Measurements from ENCODE around the gene MYH14. TPM values are rescaled to one million over a fixed set of nuclear protein-coding genes. Genes with fewer than 3 reads are reported as not detected.

Gene MYH14
- polyA plus RNA-seq, 3 donors, result not detected

DNA sequence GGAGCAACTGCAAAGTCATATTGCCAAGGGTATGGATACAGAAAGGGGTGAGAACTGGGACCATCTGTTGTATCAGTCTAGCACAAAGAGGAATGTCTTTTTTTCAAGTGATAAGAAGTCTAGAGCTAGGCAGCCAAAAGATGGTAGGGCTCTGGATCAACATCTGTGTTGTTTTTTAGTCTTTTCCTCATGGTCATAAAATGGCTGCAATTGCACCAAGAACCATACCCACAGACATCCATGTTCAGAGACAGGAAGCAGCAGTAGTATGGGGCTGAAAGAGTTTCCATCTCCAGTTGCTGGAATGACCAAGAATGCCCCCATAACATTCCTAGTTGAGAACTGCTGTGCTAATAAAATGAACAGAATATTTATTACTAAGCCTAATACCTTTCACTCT, 100.1 kb downstream of the MYH14 start:
- Histone ChIP-seq H2AFZ (ENCODE audit: insufficient read depth, low read depth, low read length, poor library complexity, severe bottlenecking) (no peak overlapping the region), H3K4me2 (replicated peaks; ENCODE audit: extremely low read depth, low read length, poor library complexity, severe bottlenecking) (no peak overlapping the region), H3K79me2 (ENCODE audit: insufficient read depth, low read length) (no peaks in the 10 kb centered on the region), H3K27me3 (ENCODE audit: control insufficient read depth in 2 of 2, insufficient read depth in 2 of 2, low read length in 2 of 2) (peaks cover 0 to 4% of the 10 kb centered on the region in 2 donors), H3K4me1 (ENCODE audit: control insufficient read depth in 1 of 2, insufficient read depth in 2 of 2, low read length in 2 of 2) (no peaks in the 10 kb centered on the region), H3K4me3 (replicated peaks in 1 of 3; ENCODE audit: low read depth in 2 of 3, low read length in 3 of 3) (no peak overlapping the region), H3K9ac (ENCODE audit: insufficient read depth, low read length, poor library complexity, severe bottlenecking) (no peak overlapping the region), H4K20me1 (ENCODE audit: insufficient read depth, low read length) (no peaks in the 10 kb centered on the region), H3K36me3 (replicated peaks in 1 of 2; ENCODE audit: control insufficient read depth in 1 of 2, insufficient read depth in 2 of 2, low read length in 2 of 2) (no peaks in the 10 kb centered on the region), H3K9me3 (replicated peaks in 1 of 2; ENCODE audit: control insufficient read depth in 1 of 2, insufficient read depth in 1 of 2, low read length in 2 of 2) (no peaks in the 10 kb centered on the region), H3K27ac (ENCODE audit: low read depth in 1 of 2, low read length in 2 of 2) (no peak overlapping the region)
- no peak overlapping the region for H3K4me3 Mint-ChIP-seq
- TF ChIP-seq, protein P1, sequence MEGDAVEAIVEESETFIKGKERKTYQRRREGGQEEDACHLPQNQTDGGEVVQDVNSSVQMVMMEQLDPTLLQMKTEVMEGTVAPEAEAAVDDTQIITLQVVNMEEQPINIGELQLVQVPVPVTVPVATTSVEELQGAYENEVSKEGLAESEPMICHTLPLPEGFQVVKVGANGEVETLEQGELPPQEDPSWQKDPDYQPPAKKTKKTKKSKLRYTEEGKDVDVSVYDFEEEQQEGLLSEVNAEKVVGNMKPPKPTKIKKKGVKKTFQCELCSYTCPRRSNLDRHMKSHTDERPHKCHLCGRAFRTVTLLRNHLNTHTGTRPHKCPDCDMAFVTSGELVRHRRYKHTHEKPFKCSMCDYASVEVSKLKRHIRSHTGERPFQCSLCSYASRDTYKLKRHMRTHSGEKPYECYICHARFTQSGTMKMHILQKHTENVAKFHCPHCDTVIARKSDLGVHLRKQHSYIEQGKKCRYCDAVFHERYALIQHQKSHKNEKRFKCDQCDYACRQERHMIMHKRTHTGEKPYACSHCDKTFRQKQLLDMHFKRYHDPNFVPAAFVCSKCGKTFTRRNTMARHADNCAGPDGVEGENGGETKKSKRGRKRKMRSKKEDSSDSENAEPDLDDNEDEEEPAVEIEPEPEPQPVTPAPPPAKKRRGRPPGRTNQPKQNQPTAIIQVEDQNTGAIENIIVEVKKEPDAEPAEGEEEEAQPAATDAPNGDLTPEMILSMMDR (IDR thresholded peaks at IDR 0.05), result no peak
- peaks cover 21 to 36% (median 27%) of the 10 kb centered on the region in 3 donors for H3K27me3 Mint-ChIP-seq (ENCODE audit: low read depth in 3 of 3)
- peaks cover 0 to 8% (median 2%) of the 10 kb centered on the region in 7 donors for H3K9me3 Mint-ChIP-seq
- no peaks in the 10 kb centered on the region for H3K36me3 Mint-ChIP-seq
- H3K4me1 Mint-ChIP-seq, result no peaks in the 10 kb centered on the region
- intact Hi-C loops (cut with micrococcal nuclease), result no loop called here
- DNase-seq, result no peak
- H3K27ac Mint-ChIP-seq, result no peak overlapping the region

DNA sequence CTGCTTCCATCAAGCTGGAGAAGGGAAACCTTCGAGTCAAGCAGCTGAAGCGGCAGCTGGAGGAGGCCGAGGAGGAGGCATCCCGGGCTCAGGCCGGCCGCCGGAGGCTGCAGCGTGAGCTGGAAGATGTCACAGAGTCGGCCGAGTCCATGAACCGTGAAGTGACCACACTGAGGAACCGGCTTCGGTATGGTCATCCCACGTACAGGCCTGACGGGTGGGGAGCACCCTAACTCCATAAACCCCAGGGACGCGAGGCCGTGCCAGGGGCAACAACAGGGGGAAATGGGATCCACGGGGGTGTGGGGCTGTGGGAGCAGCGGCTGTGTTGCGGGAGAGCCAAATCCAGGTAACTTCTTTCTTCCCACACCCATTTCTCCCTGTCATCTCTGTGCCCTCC, 105.6 kb downstream of the MYH14 start:
- Mint-ChIP-seq H3K4me3 (peak overlapping the region in 1 of 2 donors; percentile 6), H3K27me3 (ENCODE audit: low read depth in 3 of 3) (peaks cover 53 to 74% (median 63%) of the 10 kb centered on the region in 3 donors), H3K27ac (no peak overlapping the region), H3K4me1 (no peaks in the 10 kb centered on the region), H3K9me3 (peaks cover 0 to 24% (median 10%) of the 10 kb centered on the region in 7 donors), H3K36me3 (no peaks in the 10 kb centered on the region)
- no peak overlapping the region for H3K9ac ChIP-seq (ENCODE audit: insufficient read depth, low read length, poor library complexity, severe bottlenecking)
- TF ChIP-seq, protein P1 (IDR thresholded peaks at IDR 0.05), result no peak
- no peak overlapping the region for H2AFZ ChIP-seq (ENCODE audit: insufficient read depth, low read depth, low read length, poor library complexity, severe bottlenecking)
- peaks cover 0 to 18% of the 10 kb centered on the region in 2 donors for H3K9me3 ChIP-seq (replicated peaks in 1 of 2; ENCODE audit: control insufficient read depth in 1 of 2, insufficient read depth in 1 of 2, low read length in 2 of 2)
- H3K4me3 ChIP-seq (replicated peaks in 1 of 3; ENCODE audit: low read depth in 2 of 3, low read length in 3 of 3), result no peak overlapping the region
- no peaks in the 10 kb centered on the region for H3K4me1 ChIP-seq (ENCODE audit: control insufficient read depth in 1 of 2, insufficient read depth in 2 of 2, low read length in 2 of 2)
- no peaks in the 10 kb centered on the region for H3K36me3 ChIP-seq (replicated peaks in 1 of 2; ENCODE audit: control insufficient read depth in 1 of 2, insufficient read depth in 2 of 2, low read length in 2 of 2)
- DNase-seq, result no peak
- H3K27ac ChIP-seq (ENCODE audit: low read depth in 1 of 2, low read length in 2 of 2), result no peak overlapping the region
- WGBS (ENCODE audit: insufficient coverage), result 95% methylated on average over 19 of the region's 21 CpGs
- H3K4me2 ChIP-seq (replicated peaks; ENCODE audit: extremely low read depth, low read length, poor library complexity, severe bottlenecking), result no peak overlapping the region
- intact Hi-C loops (cut with micrococcal nuclease), result no loop called here
- H3K27me3 ChIP-seq (ENCODE audit: control insufficient read depth in 2 of 2, insufficient read depth in 2 of 2, low read length in 2 of 2), result peaks cover 22 to 44% of the 10 kb centered on the region in 2 donors
- no peaks in the 10 kb centered on the region for H4K20me1 ChIP-seq (ENCODE audit: insufficient read depth, low read length)
- H3K79me2 ChIP-seq (ENCODE audit: insufficient read depth, low read length), result no peaks in the 10 kb centered on the region

Data from CD14-positive monocyte (primary cell).